ENCODE data around the gene ZNF580.

Gene ZNF580

DNA sequence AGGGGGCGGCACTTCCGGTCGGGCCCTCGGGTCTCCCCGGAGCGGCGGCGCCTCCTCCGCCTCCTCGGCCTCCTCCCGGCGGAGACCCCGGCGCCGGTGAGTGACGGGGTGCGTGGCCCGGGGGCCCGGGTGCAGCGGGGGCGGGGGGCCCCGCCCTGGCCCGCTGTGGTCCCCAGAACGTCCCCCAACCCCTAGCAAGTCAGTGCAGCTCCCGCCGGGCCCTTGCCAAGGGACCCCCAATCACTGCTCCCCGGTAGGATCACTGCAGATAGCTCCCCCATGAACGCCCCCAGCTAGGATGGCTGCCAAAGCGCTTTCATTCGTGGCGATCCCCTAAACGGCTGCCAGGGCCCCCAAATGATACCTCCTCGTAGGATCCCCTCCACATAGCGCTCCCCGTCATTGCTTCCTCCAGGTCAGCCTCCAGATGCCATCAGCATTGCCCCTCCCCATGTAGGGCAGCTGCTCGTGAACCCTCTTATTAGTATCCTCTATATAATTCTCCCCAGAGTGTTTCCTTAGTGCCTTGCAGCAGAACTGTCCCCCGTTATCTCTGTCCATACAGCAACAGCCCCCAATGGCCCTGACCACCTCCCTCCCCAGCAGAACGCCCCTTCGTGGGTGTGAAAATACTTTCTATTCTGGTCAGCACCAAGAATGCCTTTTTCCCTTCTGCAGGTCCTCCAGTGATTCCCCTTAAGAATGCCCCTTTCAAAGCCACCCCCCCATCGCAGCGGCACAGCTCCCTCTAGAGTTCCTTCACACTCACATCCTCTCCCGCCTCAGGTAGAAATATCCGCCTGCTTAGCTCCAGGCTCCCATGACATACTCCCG lies 34.9 kb upstream of the ZNF580 start, which contains the start of gene ZNF865:
ZNF865 (plus strand) TSS at position 11 of the 834 bp plus-strand sequence. CDS start 7,972 bp downstream, outside the sequence.
- H3K4me3 ChIP-seq (ENCODE audit: low read depth, low read length): peak within 1 kb of the TSS; percentile 93
- in situ Hi-C loops (cut with HindIII; ENCODE audit: low sequenced_read_pairs): loop anchor here (10.0 to 25.0 kb wide), 2 partner anchors 251 to 1144 kb away; partner anchors contain the start of genes CDC42EP5, COX6B2 and LENG9
- TF ChIP-seq, protein P1, sequence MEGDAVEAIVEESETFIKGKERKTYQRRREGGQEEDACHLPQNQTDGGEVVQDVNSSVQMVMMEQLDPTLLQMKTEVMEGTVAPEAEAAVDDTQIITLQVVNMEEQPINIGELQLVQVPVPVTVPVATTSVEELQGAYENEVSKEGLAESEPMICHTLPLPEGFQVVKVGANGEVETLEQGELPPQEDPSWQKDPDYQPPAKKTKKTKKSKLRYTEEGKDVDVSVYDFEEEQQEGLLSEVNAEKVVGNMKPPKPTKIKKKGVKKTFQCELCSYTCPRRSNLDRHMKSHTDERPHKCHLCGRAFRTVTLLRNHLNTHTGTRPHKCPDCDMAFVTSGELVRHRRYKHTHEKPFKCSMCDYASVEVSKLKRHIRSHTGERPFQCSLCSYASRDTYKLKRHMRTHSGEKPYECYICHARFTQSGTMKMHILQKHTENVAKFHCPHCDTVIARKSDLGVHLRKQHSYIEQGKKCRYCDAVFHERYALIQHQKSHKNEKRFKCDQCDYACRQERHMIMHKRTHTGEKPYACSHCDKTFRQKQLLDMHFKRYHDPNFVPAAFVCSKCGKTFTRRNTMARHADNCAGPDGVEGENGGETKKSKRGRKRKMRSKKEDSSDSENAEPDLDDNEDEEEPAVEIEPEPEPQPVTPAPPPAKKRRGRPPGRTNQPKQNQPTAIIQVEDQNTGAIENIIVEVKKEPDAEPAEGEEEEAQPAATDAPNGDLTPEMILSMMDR (IDR thresholded peaks at IDR 0.05; ENCODE audit: low read depth, low read length, missing control alignments): peak; percentile 91
- peak; percentile 78 for DNase-seq (ENCODE audit: low read depth)

DNA sequence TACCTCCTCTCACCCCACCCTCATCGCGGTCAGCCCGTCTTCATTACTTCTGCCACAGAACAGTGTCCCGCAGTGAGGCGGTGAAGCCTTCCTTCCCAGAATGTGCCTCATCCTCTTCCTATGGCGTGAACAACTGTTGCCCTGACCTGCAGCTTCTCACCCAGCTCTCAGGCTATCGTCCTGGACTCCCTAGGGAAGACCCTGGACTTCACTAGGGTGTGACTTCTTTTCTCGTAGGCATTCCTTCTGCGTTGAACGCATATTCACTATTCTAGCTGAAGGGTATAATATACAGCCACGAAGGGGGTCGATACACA lies 34.4 kb upstream of the ZNF580 start:
- in situ Hi-C loops (cut with HindIII; ENCODE audit: low sequenced_read_pairs): loop anchor here (10.0 to 25.0 kb wide), 2 partner anchors 252 to 1144 kb away; partner anchors contain the start of genes CDC42EP5, COX6B2 and LENG9
- peak overlapping the region; percentile 93 for H3K4me3 ChIP-seq (ENCODE audit: low read depth, low read length)
- no peak for DNase-seq (ENCODE audit: low read depth)
- TF ChIP-seq, protein P1 (IDR thresholded peaks at IDR 0.05; ENCODE audit: low read depth, low read length, missing control alignments): no peak

DNA sequence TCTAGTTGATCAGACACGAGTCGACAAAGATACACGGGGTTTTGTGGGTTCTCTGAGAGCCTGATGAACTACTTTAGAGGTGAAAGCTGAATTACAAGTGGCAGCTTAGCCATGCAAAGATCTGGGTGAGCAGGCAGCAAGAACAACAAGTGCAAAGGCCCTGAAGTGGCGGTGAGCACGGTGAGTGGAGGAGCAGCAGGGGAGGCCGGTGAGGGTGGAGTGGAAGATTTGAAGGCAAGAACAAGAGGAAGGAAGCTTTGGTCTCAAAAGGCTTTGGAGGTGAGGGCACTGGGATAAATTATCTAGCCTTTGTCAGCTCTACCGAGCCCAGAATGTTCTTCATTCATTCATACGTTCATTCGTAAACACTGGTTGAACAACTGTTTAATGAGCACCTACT lies 34.0 kb upstream of the ZNF580 start:
- in situ Hi-C loops (cut with HindIII; ENCODE audit: low sequenced_read_pairs): loop anchor here (10.0 to 25.0 kb wide), 2 partner anchors 252 to 1145 kb away; partner anchors contain the start of genes CDC42EP5, COX6B2 and LENG9
- peak overlapping the region; percentile 93 for H3K4me3 ChIP-seq (ENCODE audit: low read depth, low read length)
- TF ChIP-seq, protein P1 (IDR thresholded peaks at IDR 0.05; ENCODE audit: low read depth, low read length, missing control alignments): no peak
- DNase-seq (ENCODE audit: low read depth): no peak

DNA sequence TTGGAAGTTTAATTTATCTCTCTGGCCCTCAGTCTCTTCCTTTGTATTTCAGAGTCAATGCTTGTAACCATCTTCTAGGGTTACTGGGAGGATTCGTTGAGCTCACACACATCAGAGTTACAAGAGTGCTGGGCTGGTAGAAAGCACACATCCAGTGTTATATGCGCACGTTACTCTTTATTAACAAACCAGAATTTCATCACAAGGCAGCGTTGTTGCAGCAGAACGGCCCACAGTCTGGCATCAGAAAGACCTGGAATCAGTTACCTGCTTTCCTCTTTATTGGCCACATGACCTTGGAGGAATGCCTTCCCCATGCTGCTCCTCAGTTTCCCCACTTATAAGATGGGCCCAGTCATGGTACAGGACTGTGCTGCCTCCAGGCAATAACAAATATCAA lies 31.5 kb upstream of the ZNF580 start:
- no peak for DNase-seq (ENCODE audit: low read depth)
- TF ChIP-seq, protein P1 (IDR thresholded peaks at IDR 0.05; ENCODE audit: low read depth, low read length, missing control alignments): no peak
- in situ Hi-C loops (cut with HindIII; ENCODE audit: low sequenced_read_pairs): loop anchor here (10.0 to 25.0 kb wide), 2 partner anchors 255 to 1147 kb away; partner anchors contain the start of genes CDC42EP5, COX6B2 and LENG9
- H3K4me3 ChIP-seq (ENCODE audit: low read depth, low read length): no peak overlapping the region

DNA sequence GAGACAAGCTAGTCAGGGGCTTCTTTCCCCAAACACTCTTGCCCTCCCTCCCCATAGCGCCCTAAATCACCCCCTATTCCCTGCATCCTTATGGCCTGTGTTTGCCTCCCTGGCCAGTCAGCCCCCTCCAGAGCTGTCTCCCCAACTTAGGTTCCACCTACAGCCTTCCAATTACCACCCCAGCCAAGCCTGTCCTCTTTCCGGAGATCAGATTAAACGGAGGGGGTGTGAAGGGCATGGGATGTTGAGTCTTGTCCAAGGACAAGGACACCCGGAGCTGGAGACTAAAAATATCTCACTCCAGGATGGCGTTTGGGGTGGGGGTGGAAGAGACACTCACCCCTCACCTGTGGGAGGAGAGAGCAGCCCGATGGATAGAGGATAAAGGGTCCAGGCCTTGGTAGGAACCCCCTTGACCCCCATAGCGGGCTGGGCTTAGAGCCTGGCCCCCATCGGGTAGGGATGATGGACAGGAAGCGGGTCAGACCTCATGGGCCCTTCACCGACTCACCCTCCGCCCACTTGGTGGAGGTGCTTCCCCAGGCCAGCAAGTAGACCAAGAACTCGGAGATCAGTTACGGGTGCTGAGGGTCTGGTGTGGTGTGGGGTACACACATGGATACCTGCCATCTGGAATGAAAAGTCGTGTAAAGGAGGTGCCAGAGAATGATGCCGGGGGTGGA lies 29.4 kb upstream of the ZNF580 start:
- DNase-seq (ENCODE audit: low read depth): no peak
- in situ Hi-C loops (cut with HindIII; ENCODE audit: low sequenced_read_pairs): loop anchor here (25.0 kb wide), 1 partner anchor 1149 kb away; the partner anchor contains the start of genes CDC42EP5 and LENG9
- H3K4me3 ChIP-seq (ENCODE audit: low read depth, low read length): no peak overlapping the region
- TF ChIP-seq, protein P1 (IDR thresholded peaks at IDR 0.05; ENCODE audit: low read depth, low read length, missing control alignments): no peak

DNA sequence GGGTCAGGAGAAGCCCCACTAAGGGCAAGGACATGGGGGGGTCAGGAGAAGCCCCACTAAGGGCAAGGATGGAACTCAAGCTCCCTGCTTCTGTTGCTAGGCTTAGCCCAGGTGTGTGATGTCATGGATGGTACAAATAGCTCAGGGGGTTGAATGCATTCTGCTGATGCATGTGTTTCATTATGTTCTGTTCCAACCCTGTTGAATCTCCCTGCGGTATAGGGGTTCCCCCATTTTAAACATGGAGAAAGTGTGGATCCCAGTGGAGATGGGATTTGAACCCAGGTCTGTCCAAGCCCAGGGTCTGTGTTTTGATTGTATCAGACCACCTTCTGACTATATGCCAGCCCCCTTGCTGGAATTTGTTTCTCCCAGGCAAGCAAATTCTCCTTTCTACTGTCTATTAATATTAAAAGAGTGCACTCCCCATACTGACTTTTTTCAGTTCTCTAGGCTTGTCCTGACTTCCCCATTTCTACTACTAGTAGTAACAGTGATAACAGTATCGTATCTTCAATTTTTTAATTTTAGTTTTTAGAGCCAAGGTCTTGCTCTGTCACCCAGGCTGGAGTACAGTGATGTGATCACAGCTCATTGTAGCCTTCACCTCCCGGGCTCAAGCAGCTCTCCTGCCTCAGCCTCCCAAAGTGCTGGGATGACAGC lies 28.7 kb upstream of the ZNF580 start:
- no peak overlapping the region for H3K4me3 ChIP-seq (ENCODE audit: low read depth, low read length)
- TF ChIP-seq, protein P1 (IDR thresholded peaks at IDR 0.05; ENCODE audit: low read depth, low read length, missing control alignments): no peak
- in situ Hi-C loops (cut with HindIII; ENCODE audit: low sequenced_read_pairs): loop anchor here (25.0 kb wide), 1 partner anchor 1150 kb away; the partner anchor contains the start of genes CDC42EP5 and LENG9
- DNase-seq (ENCODE audit: low read depth): no peak
